Sigmoid colon (tissue), 4 donors: ENCODE measurements around the gene CTH.

Experiments
- CTCF ChIP-seq, 4 experiments: fragments of 450-650 bp in 3 of 4; fragments of 200-600 bp in 1 of 4; IDR thresholded peaks; one replicate each; pipeline ENCODE4 v1.5.1; 2016 to 2019; ENCODE audit warnings: antibody characterized with exemption in 4 of 4, mild to moderate bottlenecking in 3 of 4, moderate library complexity in 2 of 4
- POLR2AphosphoS5 ChIP-seq, 4 donors: sonication (generic); formaldehyde crosslinking; IDR thresholded peaks; one replicate each; pipeline ENCODE4 v1.6.1; 2017; ENCODE audit warnings: antibody characterized with exemption in 4 of 4

- no peak for TF ChIP-seq CTCF (IDR thresholded peaks at IDR 0.05)
- no peak for TF ChIP-seq POLR2AphosphoS5 (IDR thresholded peaks at IDR 0.05)
Observed at GRCh38 chr1:70431317-70431716, 20.2 kb downstream of the CTH start.
